HEK293T (cell line): ENCODE measurements around the gene FMN2.

Experiments
- BHLHE40 ChIP-seq: fragments of 450-650 bp; IDR thresholded peaks from 2 replicates; pipeline ENCODE4 v1.6.1; 2016; ENCODE audit warnings: mild to moderate bottlenecking, moderate library complexity, borderline replicate concordance
- FOXA1 ChIP-seq: fragments of 450-650 bp; IDR thresholded peaks from 2 replicates; pipeline ENCODE4 v1.6.1; 2016; ENCODE audit warnings: mild to moderate bottlenecking
- FOXK2 ChIP-seq: fragments of 450-650 bp; IDR thresholded peaks from 2 replicates; pipeline ENCODE4 v1.6.1; 2016; ENCODE audit warnings: mild to moderate bottlenecking
- FOXM1 ChIP-seq: fragments of 450-650 bp; IDR thresholded peaks from 2 replicates; pipeline ENCODE4 v1.6.1; 2017; ENCODE audit warnings: mild to moderate bottlenecking, borderline replicate concordance
- HDGF ChIP-seq: fragments of 450-650 bp; IDR thresholded peaks from 2 replicates; pipeline ENCODE4 v1.6.1; 2017; ENCODE audit warnings: antibody characterized with exemption, borderline replicate concordance
- LEF1 ChIP-seq: fragments of 450-650 bp; IDR thresholded peaks from 2 replicates; pipeline ENCODE4 v1.6.1; 2017; ENCODE audit warnings: mild to moderate bottlenecking, borderline replicate concordance
- NFRKB ChIP-seq: fragments of 450-650 bp; IDR thresholded peaks from 2 replicates; pipeline ENCODE4 v1.6.1; 2016; ENCODE audit warnings: mild to moderate bottlenecking, moderate library complexity

- TF ChIP-seq FOXM1 = no peak
- no peak for TF ChIP-seq LEF1
- no peak for TF ChIP-seq BHLHE40
- TF ChIP-seq NFRKB = no peak
- no peak for TF ChIP-seq FOXK2
- TF ChIP-seq HDGF = no peak
- TF ChIP-seq FOXA1 = no peak
Observed at GRCh38 chr1:240198376-240198775, 106.7 kb downstream of the FMN2 start.
